Ishikawa (cell line): ENCODE data around the gene ATXN1.

ENCODE experiments used
- CREB1 ChIP-seq: IDR thresholded peaks from 2 replicates; pipeline ENCODE4 v1.6.1; 2012; ENCODE audit warnings: low read depth
- EGR1 ChIP-seq: IDR thresholded peaks from 2 replicates; pipeline ENCODE4 v1.6.1; 2012
- EP300 ChIP-seq: IDR thresholded peaks from 2 replicates; pipeline ENCODE4 v1.6.1; 2012; ENCODE audit warnings: borderline replicate concordance
- FOXM1 ChIP-seq: IDR thresholded peaks from 2 replicates; pipeline ENCODE4 v1.6.1; 2012; ENCODE audit warnings: low read depth, borderline replicate concordance
- NFIC ChIP-seq: IDR thresholded peaks from 2 replicates; pipeline ENCODE4 v1.6.1; 2012
- RAD21 ChIP-seq: IDR thresholded peaks from 2 replicates; pipeline ENCODE4 v1.6.1; 2012; ENCODE audit warnings: low read depth
- TAF1 ChIP-seq: IDR thresholded peaks from 2 replicates; pipeline ENCODE4 v1.6.1; 2012; ENCODE audit warnings: low read depth, mild to moderate bottlenecking
- TCF12 ChIP-seq: IDR thresholded peaks from 2 replicates; pipeline ENCODE4 v1.6.1; 2012; ENCODE audit warnings: low read depth
- YY1 ChIP-seq: IDR thresholded peaks from 2 replicates; pipeline ENCODE4 v1.6.1; 2012; ENCODE audit warnings: low read depth
- ZBTB7A ChIP-seq: IDR thresholded peaks from 2 replicates; pipeline ENCODE4 v1.6.1; 2012; ENCODE audit warnings: low read depth
- TF ChIP-seq, protein P1 (sequence below): IDR thresholded peaks from 2 replicates; pipeline ENCODE4 v1.6.1; 2012; ENCODE audit warnings: low read depth, mild to moderate bottlenecking
- TF ChIP-seq, protein P2 (sequence below): IDR thresholded peaks from 2 replicates; pipeline ENCODE4 v1.6.1; 2012
- TF ChIP-seq, protein P3 (sequence below): IDR thresholded peaks from 2 replicates; pipeline ENCODE4 v1.6.1; 2012

DNA sequence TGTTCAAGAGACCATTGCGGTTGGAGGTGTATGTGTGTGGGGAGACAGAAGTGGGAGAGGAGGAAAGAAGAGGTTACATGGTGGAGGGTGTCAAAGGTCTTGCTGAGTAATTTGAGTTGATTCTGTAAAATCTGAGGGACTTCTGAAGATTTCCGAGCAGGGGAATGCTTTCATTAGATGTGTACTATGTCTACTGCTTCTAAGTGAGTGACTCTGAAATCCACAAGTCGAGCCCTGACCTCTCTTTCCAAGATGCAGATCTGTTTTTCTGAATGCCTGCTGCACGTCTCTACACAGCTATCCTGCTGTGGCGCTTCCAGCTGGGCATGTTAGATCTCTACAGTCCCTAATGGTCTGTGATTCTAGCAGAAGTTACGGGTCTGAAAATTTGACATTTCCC lies 209.8 kb downstream of the ATXN1 start:
- TF ChIP-seq RAD21 (no peak), EP300 (no peak), CREB1 (no peak), EGR1 (no peak), TAF1 (no peak), NFIC (no peak), YY1 (no peak), FOXM1 (no peak), TCF12 (no peak), ZBTB7A (no peak)
- TF ChIP-seq, protein P1, sequence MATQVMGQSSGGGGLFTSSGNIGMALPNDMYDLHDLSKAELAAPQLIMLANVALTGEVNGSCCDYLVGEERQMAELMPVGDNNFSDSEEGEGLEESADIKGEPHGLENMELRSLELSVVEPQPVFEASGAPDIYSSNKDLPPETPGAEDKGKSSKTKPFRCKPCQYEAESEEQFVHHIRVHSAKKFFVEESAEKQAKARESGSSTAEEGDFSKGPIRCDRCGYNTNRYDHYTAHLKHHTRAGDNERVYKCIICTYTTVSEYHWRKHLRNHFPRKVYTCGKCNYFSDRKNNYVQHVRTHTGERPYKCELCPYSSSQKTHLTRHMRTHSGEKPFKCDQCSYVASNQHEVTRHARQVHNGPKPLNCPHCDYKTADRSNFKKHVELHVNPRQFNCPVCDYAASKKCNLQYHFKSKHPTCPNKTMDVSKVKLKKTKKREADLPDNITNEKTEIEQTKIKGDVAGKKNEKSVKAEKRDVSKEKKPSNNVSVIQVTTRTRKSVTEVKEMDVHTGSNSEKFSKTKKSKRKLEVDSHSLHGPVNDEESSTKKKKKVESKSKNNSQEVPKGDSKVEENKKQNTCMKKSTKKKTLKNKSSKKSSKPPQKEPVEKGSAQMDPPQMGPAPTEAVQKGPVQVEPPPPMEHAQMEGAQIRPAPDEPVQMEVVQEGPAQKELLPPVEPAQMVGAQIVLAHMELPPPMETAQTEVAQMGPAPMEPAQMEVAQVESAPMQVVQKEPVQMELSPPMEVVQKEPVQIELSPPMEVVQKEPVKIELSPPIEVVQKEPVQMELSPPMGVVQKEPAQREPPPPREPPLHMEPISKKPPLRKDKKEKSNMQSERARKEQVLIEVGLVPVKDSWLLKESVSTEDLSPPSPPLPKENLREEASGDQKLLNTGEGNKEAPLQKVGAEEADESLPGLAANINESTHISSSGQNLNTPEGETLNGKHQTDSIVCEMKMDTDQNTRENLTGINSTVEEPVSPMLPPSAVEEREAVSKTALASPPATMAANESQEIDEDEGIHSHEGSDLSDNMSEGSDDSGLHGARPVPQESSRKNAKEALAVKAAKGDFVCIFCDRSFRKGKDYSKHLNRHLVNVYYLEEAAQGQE = no peak
- TF ChIP-seq, protein P2, sequence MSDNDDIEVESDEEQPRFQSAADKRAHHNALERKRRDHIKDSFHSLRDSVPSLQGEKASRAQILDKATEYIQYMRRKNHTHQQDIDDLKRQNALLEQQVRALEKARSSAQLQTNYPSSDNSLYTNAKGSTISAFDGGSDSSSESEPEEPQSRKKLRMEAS = no peak
- TF ChIP-seq, protein P3, sequence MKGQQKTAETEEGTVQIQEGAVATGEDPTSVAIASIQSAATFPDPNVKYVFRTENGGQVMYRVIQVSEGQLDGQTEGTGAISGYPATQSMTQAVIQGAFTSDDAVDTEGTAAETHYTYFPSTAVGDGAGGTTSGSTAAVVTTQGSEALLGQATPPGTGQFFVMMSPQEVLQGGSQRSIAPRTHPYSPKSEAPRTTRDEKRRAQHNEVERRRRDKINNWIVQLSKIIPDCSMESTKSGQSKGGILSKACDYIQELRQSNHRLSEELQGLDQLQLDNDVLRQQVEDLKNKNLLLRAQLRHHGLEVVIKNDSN = no peak
